ENCODE results near the gene UCN2. TPM values are rescaled to one million over a fixed set of nuclear protein-coding genes. Genes with fewer than 3 reads are reported as not detected.

UCN2 gene
- total and polyA plus RNA-seq, 9 of the 15 experiments (the other 6 are each of a cell fraction or from before 2014, with no cell fraction given) = 0.08 to 0.11 TPM; not detected in 7

DNA sequence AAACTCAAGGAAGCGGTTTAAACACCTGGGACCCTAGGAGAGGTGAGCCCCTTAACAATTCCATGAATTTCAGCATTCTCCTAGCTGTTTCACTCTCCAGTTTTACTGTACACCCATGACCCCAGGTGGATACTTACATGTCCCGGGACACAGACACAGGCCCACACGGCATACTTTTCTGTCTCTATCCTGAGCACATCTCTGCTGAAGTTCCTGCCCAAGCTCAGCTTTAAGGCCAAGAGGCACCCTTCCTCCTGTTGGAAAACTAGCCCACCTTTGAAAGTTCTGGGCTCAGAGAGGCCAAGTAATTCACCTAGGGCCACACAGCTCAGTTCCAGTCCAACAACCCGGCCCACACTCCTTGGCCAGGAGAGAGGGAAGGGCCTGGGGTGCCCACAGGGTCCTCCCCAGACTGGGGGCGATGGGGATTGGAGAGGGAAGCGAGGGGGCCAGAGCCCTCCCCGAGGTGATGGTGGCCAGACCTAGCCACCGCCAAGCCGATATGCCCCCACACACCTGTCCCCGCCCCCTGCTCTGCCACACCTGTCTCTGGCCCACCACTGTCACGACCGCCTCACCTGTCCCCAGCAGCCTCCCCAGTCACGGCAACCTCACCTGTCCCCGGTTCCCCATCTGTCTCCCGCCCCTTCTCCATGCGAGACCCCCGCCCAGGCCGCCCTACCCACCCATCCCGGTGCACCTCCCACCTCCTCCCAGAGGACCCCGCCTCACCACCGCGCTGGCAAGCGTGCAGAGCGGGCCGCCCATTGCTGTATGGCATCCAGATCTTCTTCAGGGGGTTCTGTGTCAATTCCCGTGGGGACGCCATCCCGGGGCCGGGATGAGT is 7.4 kb downstream of the UCN2 start:
- ATAC-seq = no peak
- H3K4me2 ChIP-seq (ENCODE audit: insufficient read depth, low read length) = peak overlapping the region; percentile 84
- ChIA-PET POLR2A (interaction anchor here (0.6 to 1.2 kb wide), 4 partner anchors 41 to 282 kb away, joined by 3 read pairs; no protein-coding TSS in a partner anchor), CTCF (ENCODE audit: low intra/inter-chr PET ratio) (no interaction called here)
- peak overlapping the region; percentile 61 for H3K4me3 ChIP-seq
- peak in 2 of 4 experiments; percentile 5 to 29 for DNase-seq (ENCODE audit: extremely low read depth in 1 of 4, low spot score in 3 of 4)
- H3K79me2 ChIP-seq (ENCODE audit: control insufficient read depth, insufficient read depth, low read length) = peaks cover 50% of the 10 kb centered on the region
- in situ Hi-C loops (cut with MboI) = loop anchor here (5.0 kb wide), 1 partner anchor 89 kb away; a partner anchor contains a TSS
- H3K9me1 ChIP-seq (ENCODE audit: control insufficient read depth, insufficient read depth, low read length) = peaks cover 11% of the 10 kb centered on the region
- intact Hi-C loops (cut with micrococcal nuclease) = loop anchor here (1.0 to 10.0 kb wide), 4 partner anchors 81 to 281 kb away; partner anchors contain the start of genes ATRIP and SLC26A6
- FAIRE-seq = no peak
- H3K27ac ChIP-seq (ENCODE audit: extremely low read depth, low read depth, low read length) = peak overlapping the region; percentile 69
- WGBS (ENCODE audit: insufficient coverage, low coverage, missing lambda C conversion rate) = 4% methylated on average over 11 of the region's 29 CpGs
- H3K9ac ChIP-seq (ENCODE audit: insufficient read depth in 1 of 2, low read depth in 2 of 2, low read length in 2 of 2) = peak overlapping the region; percentile 71 to 85
- H3K9me3 ChIP-seq (replicated peaks; ENCODE audit: control insufficient read depth, insufficient read depth, low read depth, low read length) = no peaks in the 10 kb centered on the region
- H2AFZ ChIP-seq (ENCODE audit: low read depth, low read length) = peak overlapping the region; percentile 51; the same call in 1 of the 2 replicates
- H3K36me3 ChIP-seq (ENCODE audit: control insufficient read depth, insufficient read depth, low read length) = peaks cover 26% of the 10 kb centered on the region; the same call in 2 of the 3 replicates
- TSS peak; percentile 53 for BruUV-seq (replicated peaks)
- peaks cover 46 to 57% of the 10 kb centered on the region in 2 experiments for H3K4me1 ChIP-seq (replicated peaks in 1 of 2; ENCODE audit: control insufficient read depth in 2 of 2, insufficient read depth in 2 of 2, low read length in 2 of 2)
- no peaks in the 10 kb centered on the region for H3K27me3 ChIP-seq (ENCODE audit: control insufficient read depth in 2 of 2, insufficient read depth in 2 of 2, low read length in 2 of 2)
- 0 out of 2 replicates have a peak, but pooled peaks cover 6% of the 10 kb centered on the region for H4K20me1 ChIP-seq (replicated peaks; ENCODE audit: control insufficient read depth, insufficient read depth, low read length)
- TF ChIP-seq E2F4 (CRISPR knock-in tag; IDR thresholded peaks at IDR 0.05; ENCODE audit: low read depth) (no peak), ZNF695 (CRISPR knock-in tag; IDR thresholded peaks at IDR 0.05) (no peak), BCOR (IDR thresholded peaks at IDR 0.05) (peak; percentile 81), ZNF407 (IDR thresholded peaks at IDR 0.05; ENCODE audit: low read depth) (no peak), NCOA4 (IDR thresholded peaks at IDR 0.05; ENCODE audit: partially characterized antibody) (no peak), NRF1 (conservative IDR thresholded peaks at IDR 0.05 in 1 of 2, IDR thresholded peaks at IDR 0.05 in 1 of 2) (no peak), KDM1A (IDR thresholded peaks at IDR 0.05) (peak in 1 of 2 experiments; percentile 41; a peak in 2 of 4 replicates), ZBTB17 (CRISPR knock-in tag; IDR thresholded peaks at IDR 0.05) (no peak), ZFP36 (IDR thresholded peaks at IDR 0.05; ENCODE audit: low read depth, low read length, partially characterized antibody) (peak; percentile 73), FOXK1 (CRISPR knock-in tag; IDR thresholded peaks at IDR 0.05; ENCODE audit: borderline replicate concordance) (no peak)
- TF ChIP-seq, protein P1, sequence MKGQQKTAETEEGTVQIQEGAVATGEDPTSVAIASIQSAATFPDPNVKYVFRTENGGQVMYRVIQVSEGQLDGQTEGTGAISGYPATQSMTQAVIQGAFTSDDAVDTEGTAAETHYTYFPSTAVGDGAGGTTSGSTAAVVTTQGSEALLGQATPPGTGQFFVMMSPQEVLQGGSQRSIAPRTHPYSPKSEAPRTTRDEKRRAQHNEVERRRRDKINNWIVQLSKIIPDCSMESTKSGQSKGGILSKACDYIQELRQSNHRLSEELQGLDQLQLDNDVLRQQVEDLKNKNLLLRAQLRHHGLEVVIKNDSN (CRISPR knock-in tag; IDR thresholded peaks at IDR 0.05) = no peak

Measured in K562 (cell line).